Endothelial cell (in vitro differentiated cells): ENCODE results near the gene SFSWAP. TPM values are rescaled to one million over a fixed set of nuclear protein-coding genes. Genes with fewer than 3 reads are reported as not detected.

Source experiments
- DNase-seq: peaks from one replicate; pipeline ENCODE4 v3.0.0; 2021; ENCODE audit warnings: low spot score
- H3K27ac Mint-ChIP-seq: one replicate; pipeline ENCODE4 v1.8.0; 2021; ENCODE audit warnings: mixed read lengths, inconsistent platforms; ENCODE audit not compliant: unreplicated experiment
- H3K27me3 Mint-ChIP-seq: one replicate; pipeline ENCODE4 v1.8.0; 2021; ENCODE audit warnings: mild to moderate bottlenecking, moderate library complexity, mixed read lengths, inconsistent platforms; ENCODE audit not compliant: unreplicated experiment
- H3K36me3 Mint-ChIP-seq: one replicate; pipeline ENCODE4 v1.8.0; 2021; ENCODE audit warnings: mild to moderate bottlenecking, low read depth, mixed read lengths, inconsistent platforms; ENCODE audit not compliant: unreplicated experiment
- H3K4me1 Mint-ChIP-seq: one replicate; pipeline ENCODE4 v1.8.0; 2021; ENCODE audit warnings: mild to moderate bottlenecking, mixed read lengths, inconsistent platforms; ENCODE audit not compliant: unreplicated experiment
- H3K4me3 Mint-ChIP-seq: one replicate; pipeline ENCODE4 v1.8.0; 2021; ENCODE audit warnings: mild to moderate bottlenecking, mixed read lengths, inconsistent platforms; ENCODE audit not compliant: unreplicated experiment
- H3K9me3 Mint-ChIP-seq: one replicate; pipeline ENCODE4 v1.8.0; 2021; ENCODE audit warnings: mixed read lengths, inconsistent platforms; ENCODE audit not compliant: unreplicated experiment
- CTCF ChIP-seq: fragments of 200-600 bp; sonication (generic); IDR thresholded peaks from one replicate; pipeline ENCODE4 v1.5.0; 2021; ENCODE audit warnings: antibody characterized with exemption; ENCODE audit not compliant: unreplicated experiment
- total RNA-seq: library from RNA; stranded (reverse); fragmentation: NEBNext Ultra II Directional; extraction: Animal tissue kit (Norgen Biotek cat#: 25700); gene quantifications from one replicate; pipeline ENCODE4 v1.2.1, GENCODE V29; 2021; ENCODE audit not compliant: unreplicated experiment

SFSWAP gene
- total RNA-seq, 1 donor from 2014 or later, result 56.3 TPM

GRCh38 chr12:131826097-131826928 is 115.4 kb downstream of the SFSWAP start:
- DNase-seq, result no peak
- no peak overlapping the region for H3K4me3 Mint-ChIP-seq
- H3K36me3 Mint-ChIP-seq, result peaks cover 4% of the 10 kb centered on the region
- no peak overlapping the region for H3K27ac Mint-ChIP-seq
- no peaks in the 10 kb centered on the region for H3K4me1 Mint-ChIP-seq
- H3K27me3 Mint-ChIP-seq, result peaks cover 11% of the 10 kb centered on the region
- no peak for TF ChIP-seq CTCF
- no peaks in the 10 kb centered on the region for H3K9me3 Mint-ChIP-seq

GRCh38 chr12:131827961-131828534 is 117.2 kb downstream of the SFSWAP start, which contains the start of gene MMP17:
Gene MMP17 (plus strand): TSS chr12:131828393. CDS start chr12:131828495, 102 bp downstream.
- no peak for TF ChIP-seq CTCF
- Mint-ChIP-seq H3K27ac (no peak within 1 kb of the TSS), H3K36me3 (peaks cover 4% of the 10 kb centered on the region), H3K9me3 (no peaks in the 10 kb centered on the region), H3K4me1 (no peaks in the 10 kb centered on the region), H3K4me3 (peak within 1 kb of the TSS; percentile 67), H3K27me3 (peaks cover 11% of the 10 kb centered on the region)
- peak; percentile 64 for DNase-seq

- Mint-ChIP-seq H3K4me1 (no peaks in the 10 kb centered on the region), H3K9me3 (no peaks in the 10 kb centered on the region), H3K27me3 (peaks cover 10% of the 10 kb centered on the region), H3K4me3 (no peak overlapping the region), H3K27ac (no peak overlapping the region), H3K36me3 (peaks cover 4% of the 10 kb centered on the region)
- TF ChIP-seq CTCF, result no peak
- DNase-seq, result peak; percentile 46
Measured at GRCh38 chr12:131828671-131829355, 117.9 kb downstream of the SFSWAP start.

DNA sequence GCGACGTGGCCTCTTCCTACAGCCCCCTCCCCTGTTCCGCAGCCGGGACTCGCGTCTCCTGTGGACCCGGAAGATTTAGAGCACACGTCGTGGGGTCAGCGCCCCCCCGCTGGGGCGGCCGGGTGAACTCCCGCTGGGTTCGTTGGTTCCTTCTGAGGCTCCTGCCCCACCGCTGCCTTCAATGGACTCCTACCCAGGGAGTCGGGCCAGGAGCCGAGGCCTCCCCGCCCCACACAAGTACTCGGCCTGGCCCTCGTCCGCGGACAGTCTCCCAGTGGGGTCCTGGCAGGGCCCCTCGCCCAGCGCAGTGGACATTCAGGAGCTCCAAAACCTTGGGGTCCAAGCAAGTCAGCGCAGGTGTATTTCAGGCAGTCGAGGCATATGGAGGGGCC is 118.5 kb downstream of the SFSWAP start:
- Mint-ChIP-seq H3K36me3 (peaks cover 4% of the 10 kb centered on the region), H3K27me3 (peaks cover 10% of the 10 kb centered on the region), H3K27ac (no peak overlapping the region), H3K4me3 (no peak overlapping the region), H3K9me3 (no peaks in the 10 kb centered on the region), H3K4me1 (no peaks in the 10 kb centered on the region)
- no peak for DNase-seq
- TF ChIP-seq CTCF, result no peak
